ENCODE data around the gene DLL3. TPM values are rescaled to one million over a fixed set of nuclear protein-coding genes. Genes with fewer than 3 reads are reported as not detected.

The DLL3 gene
- total RNA-seq, 4 donors from 2014 or later = not detected

- in situ Hi-C loops (cut with MboI; ENCODE audit: low sequenced_read_pairs in 4 of 4) = no loop called here
- Histone ChIP-seq H3K9me3 (no peaks in the 10 kb centered on the region), H3K27ac (no peak overlapping the region), H3K36me3 (no peaks in the 10 kb centered on the region), H3K4me1 (no peaks in the 10 kb centered on the region), H3K4me3 (no peak overlapping the region), H3K27me3 (peaks cover 74 to 93% (median 92%) of the 10 kb centered on the region in 3 donors)
- DNase-seq = no peak
- no peak for ATAC-seq
- TF ChIP-seq, protein P1, sequence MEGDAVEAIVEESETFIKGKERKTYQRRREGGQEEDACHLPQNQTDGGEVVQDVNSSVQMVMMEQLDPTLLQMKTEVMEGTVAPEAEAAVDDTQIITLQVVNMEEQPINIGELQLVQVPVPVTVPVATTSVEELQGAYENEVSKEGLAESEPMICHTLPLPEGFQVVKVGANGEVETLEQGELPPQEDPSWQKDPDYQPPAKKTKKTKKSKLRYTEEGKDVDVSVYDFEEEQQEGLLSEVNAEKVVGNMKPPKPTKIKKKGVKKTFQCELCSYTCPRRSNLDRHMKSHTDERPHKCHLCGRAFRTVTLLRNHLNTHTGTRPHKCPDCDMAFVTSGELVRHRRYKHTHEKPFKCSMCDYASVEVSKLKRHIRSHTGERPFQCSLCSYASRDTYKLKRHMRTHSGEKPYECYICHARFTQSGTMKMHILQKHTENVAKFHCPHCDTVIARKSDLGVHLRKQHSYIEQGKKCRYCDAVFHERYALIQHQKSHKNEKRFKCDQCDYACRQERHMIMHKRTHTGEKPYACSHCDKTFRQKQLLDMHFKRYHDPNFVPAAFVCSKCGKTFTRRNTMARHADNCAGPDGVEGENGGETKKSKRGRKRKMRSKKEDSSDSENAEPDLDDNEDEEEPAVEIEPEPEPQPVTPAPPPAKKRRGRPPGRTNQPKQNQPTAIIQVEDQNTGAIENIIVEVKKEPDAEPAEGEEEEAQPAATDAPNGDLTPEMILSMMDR (IDR thresholded peaks at IDR 0.05 in 4 of 5, conservative IDR thresholded peaks at IDR 0.05 in 1 of 5) = no peak
- TF ChIP-seq POLR2A (IDR thresholded peaks at IDR 0.05) = no peak
- intact Hi-C loops (cut with DNase I; ENCODE audit: low total_unique reads) = no loop called here
Observed at GRCh38 chr19:39501340-39501739, 2.6 kb downstream of the DLL3 start.

DNA sequence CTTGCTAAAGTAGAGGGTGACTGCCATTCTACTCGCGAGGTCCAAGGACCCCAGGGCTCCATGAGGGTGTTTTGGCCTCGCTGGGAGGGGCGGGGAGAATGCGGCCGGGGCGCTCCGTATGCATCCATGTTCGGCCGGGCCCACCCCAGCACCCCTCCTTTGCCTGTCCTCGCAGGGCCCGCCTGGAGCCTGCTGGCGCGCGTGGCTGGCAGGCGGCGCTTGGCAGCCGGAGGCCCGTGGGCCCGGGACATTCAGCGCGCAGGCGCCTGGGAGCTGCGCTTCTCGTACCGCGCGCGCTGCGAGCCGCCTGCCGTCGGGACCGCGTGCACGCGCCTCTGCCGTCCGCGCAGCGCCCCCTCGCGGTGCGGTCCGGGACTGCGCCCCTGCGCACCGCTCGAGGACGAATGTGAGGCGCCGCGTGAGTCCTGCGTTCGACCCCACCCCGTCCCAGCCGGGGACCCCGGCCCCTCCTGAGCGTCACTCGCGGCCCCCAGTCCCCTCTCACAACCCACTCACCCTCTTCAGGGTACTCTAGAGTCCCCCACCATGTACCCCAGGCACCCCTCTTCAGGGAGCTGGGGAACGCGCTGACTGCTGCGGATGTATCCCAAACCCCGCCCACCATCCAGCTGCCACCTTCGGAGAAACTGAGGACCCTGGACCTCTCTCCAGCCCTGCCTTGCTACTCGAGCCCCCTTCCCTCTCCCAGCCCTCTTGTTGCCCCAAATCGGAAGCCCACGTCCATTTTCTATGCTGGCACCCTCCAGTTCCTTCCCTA, 4.1 kb downstream of the DLL3 start:
- no peak for DNase-seq
- H3K4me3 ChIP-seq = no peak overlapping the region
- no peaks in the 10 kb centered on the region for H3K4me1 ChIP-seq
- H3K27ac ChIP-seq = no peak overlapping the region
- no peaks in the 10 kb centered on the region for H3K9me3 ChIP-seq
- intact Hi-C loops (cut with DNase I; ENCODE audit: low total_unique reads) (no loop called here), in situ Hi-C loops (cut with MboI; ENCODE audit: low sequenced_read_pairs in 4 of 4) (no loop called here)
- no peaks in the 10 kb centered on the region for H3K36me3 ChIP-seq
- H3K27me3 ChIP-seq = peaks cover 69 to 92% (median 89%) of the 10 kb centered on the region in 3 donors
- no peak for TF ChIP-seq POLR2A (IDR thresholded peaks at IDR 0.05)
- TF ChIP-seq, protein P1 (IDR thresholded peaks at IDR 0.05 in 4 of 5, conservative IDR thresholded peaks at IDR 0.05 in 1 of 5) = peak; percentile 27 to 83 (median 65)
- ATAC-seq = no peak

GRCh38 chr19:39506598-39506943, 7.8 kb downstream of the DLL3 start:
- in situ Hi-C loops (cut with MboI; ENCODE audit: low sequenced_read_pairs in 4 of 4) = no loop called here

DNA sequence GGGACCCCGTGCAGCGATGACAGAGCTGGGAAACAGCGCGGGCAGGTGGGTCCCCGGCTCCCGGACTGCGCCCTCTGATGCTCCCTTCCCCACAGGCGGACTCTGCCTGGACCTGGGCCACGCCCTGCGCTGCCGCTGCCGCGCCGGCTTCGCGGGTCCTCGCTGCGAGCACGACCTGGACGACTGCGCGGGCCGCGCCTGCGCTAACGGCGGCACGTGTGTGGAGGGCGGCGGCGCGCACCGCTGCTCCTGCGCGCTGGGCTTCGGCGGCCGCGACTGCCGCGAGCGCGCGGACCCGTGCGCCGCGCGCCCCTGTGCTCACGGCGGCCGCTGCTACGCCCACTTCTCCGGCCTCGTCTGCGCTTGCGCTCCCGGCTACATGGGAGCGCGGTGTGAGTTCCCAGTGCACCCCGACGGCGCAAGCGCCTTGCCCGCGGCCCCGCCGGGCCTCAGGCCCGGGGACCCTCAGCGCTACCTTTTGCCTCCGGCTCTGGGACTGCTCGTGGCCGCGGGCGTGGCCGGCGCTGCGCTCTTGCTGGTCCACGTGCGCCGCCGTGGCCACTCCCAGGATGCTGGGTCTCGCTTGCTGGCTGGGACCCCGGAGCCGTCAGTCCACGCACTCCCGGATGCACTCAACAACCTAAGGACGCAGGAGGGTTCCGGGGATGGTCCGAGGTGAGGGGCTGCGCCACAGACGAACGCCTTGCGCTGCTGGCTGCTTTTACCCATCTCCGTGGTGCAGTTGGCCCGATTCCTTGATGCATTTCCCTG, 8.4 kb downstream of the DLL3 start:
- no peak for ATAC-seq
- Histone ChIP-seq H3K36me3 (no peaks in the 10 kb centered on the region), H3K4me1 (no peaks in the 10 kb centered on the region), H3K27ac (no peak overlapping the region), H3K9me3 (no peaks in the 10 kb centered on the region), H3K4me3 (peak overlapping the region in 3 of 4 donors; percentile 7 to 33 (median 19)), H3K27me3 (peaks cover 55 to 83% (median 68%) of the 10 kb centered on the region in 3 donors)
- in situ Hi-C loops (cut with MboI; ENCODE audit: low sequenced_read_pairs in 4 of 4) (no loop called here), intact Hi-C loops (cut with DNase I; ENCODE audit: low total_unique reads) (no loop called here)
- TF ChIP-seq, protein P1 (IDR thresholded peaks at IDR 0.05 in 4 of 5, conservative IDR thresholded peaks at IDR 0.05 in 1 of 5) = no peak
- TF ChIP-seq POLR2A (IDR thresholded peaks at IDR 0.05) = no peak
- no peak for DNase-seq

More at GRCh38 chr19:39506598-39506943, 7.8 kb downstream of the DLL3 start:
- Histone ChIP-seq H3K4me1 (no peaks in the 10 kb centered on the region), H3K36me3 (no peaks in the 10 kb centered on the region), H3K4me3 (no peak overlapping the region), H3K9me3 (no peaks in the 10 kb centered on the region), H3K27ac (no peak overlapping the region), H3K27me3 (peaks cover 54 to 83% (median 70%) of the 10 kb centered on the region in 3 donors)
- no peak for ATAC-seq
- intact Hi-C loops (cut with DNase I; ENCODE audit: low total_unique reads) = no loop called here
- TF ChIP-seq, protein P1 (IDR thresholded peaks at IDR 0.05 in 4 of 5, conservative IDR thresholded peaks at IDR 0.05 in 1 of 5) = no peak
- TF ChIP-seq POLR2A (IDR thresholded peaks at IDR 0.05) = no peak
- DNase-seq = no peak
